Measurements from ENCODE around the gene LRMDA.

Gene LRMDA

DNA sequence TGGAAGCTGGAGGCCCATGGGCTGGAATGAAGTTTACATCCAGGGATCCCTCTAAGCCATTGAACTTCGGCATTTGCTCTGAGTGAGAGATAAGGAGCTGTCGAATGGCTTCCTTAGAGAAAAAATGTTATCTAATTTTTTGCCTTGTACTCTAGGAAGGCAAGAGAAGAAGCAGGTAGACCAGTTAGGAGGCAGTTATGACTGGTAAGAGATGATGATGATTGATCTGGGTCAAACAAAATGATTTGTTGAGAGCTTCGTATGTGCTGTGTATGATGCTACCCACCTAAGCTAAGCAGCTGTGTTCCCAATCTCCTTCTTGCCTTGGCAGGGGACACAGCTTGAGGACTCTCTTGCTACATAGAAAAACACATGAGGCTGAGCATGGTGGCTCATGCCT is 370.2 kb downstream of the LRMDA start:
- DNase-seq: no peak

GRCh38 chr10:75803121-75803520 is 371.7 kb downstream of the LRMDA start:
- DNase-seq: no peak

- DNase-seq: no peak
These were observed 372.6 kb downstream of the LRMDA start for GRCh38 chr10:75803816-75804552.

DNA sequence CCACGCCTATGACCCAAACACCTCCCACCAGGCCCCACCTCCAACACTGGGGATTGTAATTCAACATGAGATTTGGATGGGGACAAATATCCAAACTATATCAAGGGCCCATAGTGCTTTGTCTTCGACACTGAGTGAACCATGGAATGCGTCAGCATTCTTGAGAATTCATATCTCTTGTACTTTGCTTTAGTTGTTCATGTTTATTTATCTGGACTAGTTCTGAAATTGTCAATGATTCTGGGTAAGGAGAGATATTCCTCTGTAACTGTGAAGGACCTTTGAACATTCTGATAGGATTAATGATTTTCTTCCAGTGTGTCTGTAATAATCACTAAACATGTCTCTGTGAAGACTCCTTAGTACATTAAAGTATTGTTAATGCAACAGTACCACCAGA is 374.8 kb downstream of the LRMDA start:
- DNase-seq: no peak

GRCh38 chr10:75807456-75807855 is 376.0 kb downstream of the LRMDA start:
- no peak for DNase-seq

- DNase-seq: no peak
These were observed 377.6 kb downstream of the LRMDA start for GRCh38 chr10:75809003-75809402.

GRCh38 chr10:75814014-75814413 is 382.6 kb downstream of the LRMDA start:
- no peak for DNase-seq

DNA sequence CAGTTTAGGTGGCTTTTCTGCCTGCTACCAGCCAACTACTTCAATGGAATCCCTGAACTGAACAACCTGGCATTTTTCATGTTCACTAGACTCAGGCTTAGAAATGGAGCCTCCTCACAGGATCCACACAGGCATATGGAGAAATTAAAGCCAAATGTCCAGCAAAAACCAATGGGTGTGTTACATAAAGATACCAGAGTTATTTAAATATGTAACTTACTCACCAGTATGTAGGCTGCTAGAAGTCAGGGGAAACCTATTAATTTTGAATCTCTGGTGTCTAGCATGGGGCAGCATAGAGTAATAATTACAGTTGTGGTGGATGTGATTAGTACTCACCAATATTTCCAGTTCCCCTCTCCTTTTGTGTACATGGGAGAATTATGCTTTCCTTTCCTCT is 383.6 kb downstream of the LRMDA start:
- no peak for DNase-seq

- DNase-seq: no peak
These were observed 385.8 kb downstream of the LRMDA start for GRCh38 chr10:75817198-75817597.

- no peak for DNase-seq
These were observed 387.1 kb downstream of the LRMDA start for GRCh38 chr10:75818552-75818951.

DNA sequence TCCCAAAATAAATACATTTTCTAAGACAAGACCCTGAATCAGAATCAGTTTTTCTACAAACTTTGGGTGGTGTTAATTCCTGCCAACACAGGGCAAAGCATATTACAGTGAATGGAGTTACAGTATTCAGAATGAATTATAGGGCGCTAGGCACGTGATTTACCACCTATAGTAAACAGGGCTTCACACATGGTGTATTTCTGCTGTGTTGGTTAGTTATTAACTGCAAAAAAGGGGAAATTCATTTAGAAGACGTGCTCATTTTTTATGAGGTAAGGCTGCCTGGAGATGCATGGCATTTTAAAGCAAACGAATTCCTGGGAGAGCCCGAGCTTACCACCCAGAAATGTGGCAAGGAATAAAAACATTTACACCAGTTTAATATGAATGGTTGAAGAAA is 393.8 kb downstream of the LRMDA start:
- no peak for DNase-seq

- no peak for DNase-seq
These were observed 394.2 kb downstream of the LRMDA start for GRCh38 chr10:75825661-75826060.

GRCh38 chr10:75826846-75827245 is 395.4 kb downstream of the LRMDA start:
- no peak for DNase-seq

DNA sequence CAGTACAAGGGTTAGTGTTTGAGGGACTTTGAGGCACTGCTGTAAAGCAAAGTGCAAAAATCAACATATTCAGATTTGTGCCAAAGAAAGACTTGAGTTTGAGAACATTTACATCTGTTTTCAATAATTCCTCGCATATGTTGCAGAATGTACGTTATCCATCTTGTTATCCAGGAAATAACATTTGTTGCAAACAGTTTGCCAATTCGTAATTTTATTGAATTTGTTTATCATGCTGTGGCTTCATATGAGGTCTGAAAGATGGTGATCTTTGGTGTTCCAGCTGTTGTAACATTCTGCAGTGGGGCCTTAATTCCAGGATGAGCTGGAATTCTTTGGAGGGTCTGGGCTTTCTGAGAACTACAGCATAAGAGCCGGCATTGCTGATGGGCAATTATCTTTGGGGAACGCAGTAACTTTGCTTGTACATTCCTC is 396.2 kb downstream of the LRMDA start:
- DNase-seq: no peak

- DNase-seq: no peak
These were observed 397.0 kb downstream of the LRMDA start for GRCh38 chr10:75828413-75828812.

DNA sequence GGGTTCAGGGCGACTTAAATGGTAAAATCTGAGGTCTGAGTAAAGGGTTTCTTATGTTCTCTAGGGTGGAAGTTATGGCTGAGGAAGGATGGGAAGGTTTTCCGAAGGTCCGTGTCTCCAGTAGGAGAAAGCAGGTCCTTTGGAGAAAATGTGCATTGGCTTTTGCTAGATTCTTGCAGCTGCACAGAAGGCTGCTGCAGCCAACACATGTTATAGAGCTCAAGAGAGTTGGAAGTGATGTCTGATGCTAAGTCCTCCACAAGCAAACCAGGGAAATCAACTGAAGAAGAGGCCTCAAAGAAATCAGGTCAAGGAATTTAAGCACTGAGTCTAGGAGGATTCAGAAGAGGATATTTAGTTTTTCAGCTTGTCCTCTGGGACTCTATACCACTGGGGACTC is 404.6 kb downstream of the LRMDA start:
- DNase-seq: no peak

DNA sequence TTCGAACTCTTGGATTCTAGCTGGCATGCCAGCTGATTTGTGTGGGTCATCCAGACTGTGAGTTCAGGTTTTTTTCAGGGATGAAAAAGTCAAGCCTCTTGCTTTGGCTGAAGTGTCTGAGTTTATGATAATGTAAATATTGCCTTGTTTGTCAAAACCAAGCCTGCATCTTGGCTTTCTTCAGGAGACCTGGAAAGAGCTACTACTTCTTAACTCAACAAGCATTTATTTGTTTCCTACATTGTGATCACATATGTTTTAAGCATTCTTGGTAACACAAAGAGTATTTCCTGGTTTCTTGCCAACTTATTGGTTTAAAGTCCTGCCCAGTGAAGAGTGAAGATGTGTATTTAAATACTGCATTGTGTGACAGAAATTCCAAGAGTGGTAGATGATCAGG is 407.1 kb downstream of the LRMDA start:
- no peak for DNase-seq

DNA sequence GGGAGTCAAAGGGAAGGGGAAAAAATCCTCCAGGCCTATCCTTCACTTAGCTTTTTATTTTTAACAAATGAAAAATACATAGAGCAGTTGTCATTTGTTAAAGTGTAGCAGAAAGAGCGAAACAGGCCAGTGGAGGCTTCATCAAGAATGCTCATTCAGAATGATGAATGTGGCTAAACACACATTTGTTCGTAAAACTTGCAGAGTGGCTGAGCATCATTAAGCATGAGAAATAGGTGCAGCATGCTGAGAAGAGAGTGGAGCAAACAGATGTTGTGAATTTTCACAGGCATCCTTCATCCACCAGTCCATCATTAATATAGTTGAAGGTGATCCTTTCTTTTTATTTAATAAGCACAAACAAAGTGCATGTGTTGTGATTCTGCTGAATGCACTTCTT is 407.6 kb downstream of the LRMDA start:
- DNase-seq: no peak

GRCh38 chr10:75841266-75841665 is 409.8 kb downstream of the LRMDA start:
- DNase-seq: no peak

- DNase-seq: no peak
These were observed 413.9 kb downstream of the LRMDA start for GRCh38 chr10:75845176-75845947.

- DNase-seq: no peak
These were observed 416.1 kb downstream of the LRMDA start for GRCh38 chr10:75847477-75847876.

GRCh38 chr10:75851580-75852345 is 420.3 kb downstream of the LRMDA start:
- DNase-seq: no peak

DNA sequence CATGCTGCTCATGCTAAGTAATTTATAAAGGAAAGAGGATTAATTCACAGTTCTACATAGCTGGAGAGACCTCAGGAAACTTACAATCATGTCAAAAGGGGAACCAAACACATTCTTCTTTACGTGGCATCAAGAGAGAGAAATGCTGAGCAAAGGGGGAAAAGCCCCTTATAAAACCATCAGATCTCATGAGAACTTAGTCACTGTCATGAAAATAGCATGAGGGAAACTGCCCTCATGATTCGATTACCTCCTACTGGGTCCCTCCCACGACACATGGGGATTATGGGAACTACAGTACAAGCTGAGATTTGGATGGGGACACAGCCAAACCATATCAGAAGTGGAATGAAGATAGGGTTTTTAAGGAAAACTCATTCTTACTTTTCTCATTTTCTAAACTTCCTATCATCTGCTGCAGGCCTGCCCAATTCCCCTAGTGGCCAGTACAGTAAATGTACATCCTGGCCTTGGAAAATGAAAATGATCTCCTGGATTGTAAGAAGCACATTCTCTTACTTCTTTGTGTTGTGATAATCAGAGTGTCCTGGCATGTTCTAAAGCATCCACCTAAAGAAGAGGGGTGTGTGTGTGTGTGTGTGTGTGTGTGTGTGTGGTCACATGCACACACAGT is 421.5 kb downstream of the LRMDA start:
- no peak for DNase-seq
